IMR-90 (cell line): ENCODE measurements around the gene ST6GALNAC3. TPM values are rescaled to one million over a fixed set of nuclear protein-coding genes. Genes with fewer than 3 reads are reported as not detected.

Source experiments
- ATAC-seq: fragments of 200-7000 bp; cut with Tn5 transposase; 2 replicates; pipeline ENCODE4 v1.9.1; 2020; ENCODE audit warnings: low read depth, mild to moderate bottlenecking, moderate library complexity
- BruUV-seq: library from RNA; stranded (reverse); fragments of 400-500 nt; replicated peaks from 2 replicates; lab custom pipeline; 2021; lab: Mats Ljungman, UMichigan
- CTCF ChIA-PET: fragments of 300-600 bp; formaldehyde crosslinking; extraction: SDS; loops from one replicate; lab custom pipeline; 2021; ENCODE audit warnings: antibody characterized with exemption; lab: Yijun Ruan, JAX
- POLR2A ChIA-PET: fragments of 300-600 bp; sonication (Branson Sonifier 250); formaldehyde crosslinking; loops from one replicate; lab custom pipeline; 2022; ENCODE audit warnings: antibody characterized with exemption; ENCODE audit not compliant: unreplicated experiment; lab: Charles Lee
- DNase-seq: peaks from one replicate; pipeline ENCODE4 v3.0.0; 2013
- H2AFZ ChIP-seq: replicated peaks from 2 replicates; pipeline ENCODE3; 2013; ENCODE audit warnings: low read length, mild to moderate bottlenecking; ENCODE audit not compliant: poor library complexity
- H2AK5ac ChIP-seq: 2 replicates; pipeline ENCODE4 v1.6.1; 2013; ENCODE audit warnings: low read depth, low read length, inconsistent platforms
- H2AK9ac ChIP-seq: replicated peaks from 2 replicates; pipeline ENCODE3; 2013; ENCODE audit warnings: mild to moderate bottlenecking, low read depth, low read length, moderate library complexity; ENCODE audit not compliant: poor library complexity
- H2BK120ac ChIP-seq: 2 replicates; pipeline ENCODE4 v1.6.1; 2013; ENCODE audit warnings: low read depth, low read length, inconsistent platforms
- H2BK15ac ChIP-seq: 3 replicates; pipeline ENCODE4 v1.6.1; 2013; ENCODE audit warnings: low read depth, low read length, inconsistent platforms
- H2BK20ac ChIP-seq: 2 replicates; pipeline ENCODE4 v1.6.1; 2013; ENCODE audit warnings: low read depth, mild to moderate bottlenecking, inconsistent platforms, low read length, moderate library complexity
- H2BK5ac ChIP-seq: 2 replicates; pipeline ENCODE4 v1.6.1; 2013; ENCODE audit warnings: mild to moderate bottlenecking, low read depth, low read length, inconsistent platforms; ENCODE audit not compliant: poor library complexity, severe bottlenecking
- H3K14ac ChIP-seq: replicated peaks from 2 replicates; pipeline ENCODE4 v1.6.1; 2013; ENCODE audit warnings: low read depth, low read length, inconsistent platforms
- H3K18ac ChIP-seq: 2 replicates; pipeline ENCODE4 v1.6.1; 2013; ENCODE audit warnings: low read depth, low read length, control low read depth
- H3K23ac ChIP-seq: 2 replicates; pipeline ENCODE4 v1.6.1; 2013; ENCODE audit warnings: low read depth, low read length, inconsistent platforms
- H3K27ac ChIP-seq: 2 replicates; pipeline ENCODE4 v1.5.1; 2013; ENCODE audit warnings: mild to moderate bottlenecking, control low read depth, low read length; ENCODE audit not compliant: insufficient read depth
- H3K27me3 ChIP-seq: 2 replicates; pipeline ENCODE4 v1.6.1; 2013; ENCODE audit warnings: low read length; ENCODE audit not compliant: control insufficient read depth, insufficient read depth
- H3K36me3 ChIP-seq: 2 replicates; pipeline ENCODE4 v1.6.1; 2013; ENCODE audit warnings: low read length, mixed read lengths; ENCODE audit not compliant: control insufficient read depth, insufficient read depth
- H3K4ac ChIP-seq: 2 replicates; pipeline ENCODE4 v1.6.1; 2013; ENCODE audit warnings: low read depth, low read length, inconsistent platforms
- H3K4me1 ChIP-seq: 2 replicates; pipeline ENCODE4 v1.6.1; 2013; ENCODE audit warnings: low read length, mixed read lengths; ENCODE audit not compliant: control insufficient read depth, insufficient read depth
- H3K4me2 ChIP-seq: 2 replicates; pipeline ENCODE4 v1.6.1; 2013; ENCODE audit warnings: low read depth, mild to moderate bottlenecking, control low read depth, low read length, moderate library complexity
- H3K4me3 ChIP-seq: 2 replicates; pipeline ENCODE4 v1.5.1; 2013; ENCODE audit warnings: low read depth, mild to moderate bottlenecking, control low read depth, low read length, moderate library complexity; ENCODE audit not compliant: insufficient read depth
- H3K56ac ChIP-seq: 2 replicates; pipeline ENCODE4 v1.6.1; 2013; ENCODE audit warnings: low read length, inconsistent platforms; ENCODE audit not compliant: insufficient read depth; ENCODE audit errors: extremely low read depth
- H3K79me1 ChIP-seq, 2 experiments: 2 replicates each; pipeline ENCODE4 v1.6.1; 2013; ENCODE audit warnings: low read length in 2 of 2, inconsistent platforms in 1 of 2, low read depth in 1 of 2
- H3K9ac ChIP-seq: 2 replicates; pipeline ENCODE4 v1.6.1; 2013; ENCODE audit warnings: low read depth, low read length, control low read depth
- H3K9me1 ChIP-seq: 2 replicates; pipeline ENCODE4 v1.6.1; 2013; ENCODE audit warnings: low read length, inconsistent platforms; ENCODE audit not compliant: insufficient read depth
- H3K9me3 ChIP-seq: 2 replicates; pipeline ENCODE4 v1.6.1; 2013; ENCODE audit warnings: low read length; ENCODE audit not compliant: control insufficient read depth, insufficient read depth
- H4K20me1 ChIP-seq: 2 replicates; pipeline ENCODE4 v1.6.1; 2013; ENCODE audit warnings: low read length, inconsistent platforms; ENCODE audit not compliant: insufficient read depth
- H4K5ac ChIP-seq: 2 replicates; pipeline ENCODE4 v1.6.1; 2013; ENCODE audit warnings: mild to moderate bottlenecking, low read depth, low read length, control low read depth
- H4K8ac ChIP-seq, 2 experiments: 2 replicates each; pipeline ENCODE4 v1.6.1; 2013; ENCODE audit warnings: low read depth in 2 of 2, low read length in 2 of 2, control low read depth in 1 of 2, inconsistent platforms in 1 of 2
- H4K91ac ChIP-seq: 2 replicates; pipeline ENCODE4 v1.6.1; 2013; ENCODE audit warnings: low read depth, low read length, inconsistent platforms; ENCODE audit not compliant: insufficient read depth
- BHLHE40 ChIP-seq: fragments of 150-350 bp; IDR thresholded peaks from 2 replicates; pipeline ENCODE4 v1.6.1; 2016; ENCODE audit warnings: mild to moderate bottlenecking, low read depth, low read length
- CEBPB ChIP-seq: IDR thresholded peaks from 2 replicates; pipeline ENCODE4 v1.6.1; 2012; ENCODE audit warnings: low read depth, low read length, improper control_type of control experiment
- CTCF ChIP-seq: conservative IDR thresholded peaks from 2 replicates; pipeline ENCODE4 v1.5.1; 2012; ENCODE audit warnings: mild to moderate bottlenecking, low read depth, low read length, improper control_type of control experiment
- ELK1 ChIP-seq: fragments of 150-350 bp; IDR thresholded peaks from 2 replicates; pipeline ENCODE4 v1.6.1; 2016; ENCODE audit warnings: low read depth, mild to moderate bottlenecking, low read length, moderate library complexity, borderline replicate concordance
- FOS ChIP-seq: fragments of 150-350 bp; IDR thresholded peaks from 2 replicates; pipeline ENCODE4 v1.6.1; 2016; ENCODE audit warnings: low read depth, low read length
- MAFK ChIP-seq: IDR thresholded peaks from 2 replicates; pipeline ENCODE4 v1.6.1; 2012; ENCODE audit warnings: low read depth, low read length, improper control_type of control experiment
- MAZ ChIP-seq: IDR thresholded peaks from 2 replicates; pipeline ENCODE4 v1.6.1; 2012; ENCODE audit warnings: low read depth, mild to moderate bottlenecking, low read length, improper control_type of control experiment, moderate library complexity, borderline replicate concordance
- MXI1 ChIP-seq: IDR thresholded peaks from 2 replicates; pipeline ENCODE4 v1.6.1; 2012; ENCODE audit warnings: low read depth, mild to moderate bottlenecking, low read length, moderate library complexity, borderline replicate concordance
- POLR2A ChIP-seq: IDR thresholded peaks from 2 replicates; pipeline ENCODE4 v1.6.1; 2012; ENCODE audit warnings: mild to moderate bottlenecking, low read depth, low read length
- RCOR1 ChIP-seq: IDR thresholded peaks from 2 replicates; pipeline ENCODE4 v1.6.1; 2012; ENCODE audit warnings: mild to moderate bottlenecking, low read length, improper control_type of control experiment; ENCODE audit not compliant: insufficient replicate concordance
- SMC3 ChIP-seq: fragments of 150-350 bp; IDR thresholded peaks from 2 replicates; pipeline ENCODE4 v1.6.1; 2016; ENCODE audit warnings: low read depth, mild to moderate bottlenecking, antibody characterized with exemption, low read length, moderate library complexity
- USF2 ChIP-seq: fragments of 150-350 bp; IDR thresholded peaks from 2 replicates; pipeline ENCODE4 v1.6.1; 2017; ENCODE audit warnings: mild to moderate bottlenecking, antibody characterized with exemption, low read length, low read depth
- WGBS, 2 experiments: methylation state at CpG; one replicate each; pipeline versions ENCODE4 v1.1.5 to v1.1.7; 2013; ENCODE audit warnings: missing lambda C conversion rate in 2 of 2; ENCODE audit not compliant: insufficient read length in 1 of 2; ENCODE audit errors: extremely low coverage in 2 of 2; 5-methylcytosine and 5-hydroxymethylcytosine counted together
- dilution Hi-C: fragments of 300-500 bp; cut with HindIII; formaldehyde crosslinking; loops from one replicate; pipeline ENCODE4 v1.14.3; 2018; ENCODE audit warnings: low sequenced_read_pairs; ENCODE audit not compliant: unreplicated experiment
- in situ Hi-C: fragments of 300-500 bp; cut with MboI; formaldehyde crosslinking; loops from 3 replicates; pipeline ENCODE4 v1.14.3; 2019; ENCODE audit warnings: low sequenced_read_pairs, inconsistent platforms, mixed read lengths
- intact Hi-C: fragments of 100-400 bp; cut with micrococcal nuclease; formaldehyde crosslinking; loops from 2 replicates; pipeline ENCODE4 v1.10.0; 2022
- polyA plus RNA-seq, 3 experiments: library from polyadenylated mRNA; depleted of rRNA; stranded (reverse); fragments of >200 nt; gene quantifications; 2 replicates each; pipeline ENCODE4 v1.2.3, GENCODE V29; 2012; ENCODE audit warnings: low replicate concordance in 1 of 3
- total RNA-seq: library from RNA; depleted of rRNA; stranded (reverse); fragments of >200 nt; gene quantifications from 2 replicates; pipeline ENCODE4 v1.2.3, GENCODE V29; 2012

ST6GALNAC3 gene
- total and polyA plus RNA-seq, 2 of the 4 experiments (the other 2 are of a cell fraction), result 0.65 to 1.3 TPM

GRCh38 chr1:76583875-76584477 is 509.4 kb downstream of the ST6GALNAC3 start:
- Histone ChIP-seq H3K18ac (no peak overlapping the region), H3K4me2 (no peak overlapping the region), H4K20me1 (no peaks in the 10 kb centered on the region), H4K91ac (no peak overlapping the region), H2AFZ (no peak overlapping the region), H3K56ac (no peak overlapping the region), H3K14ac (no peak overlapping the region), H2AK5ac (no peak overlapping the region), H3K79me1 (no peaks in the 10 kb centered on the region), H2AK9ac (no peak overlapping the region), H3K4me3 (no peak overlapping the region), H3K9me3 (no peaks in the 10 kb centered on the region), H3K27me3 (no peaks in the 10 kb centered on the region), H3K36me3 (no peaks in the 10 kb centered on the region), H2BK15ac (no peak overlapping the region), H3K9me1 (peaks cover 3% of the 10 kb centered on the region; the same call in 1 of the 2 replicates), H2BK120ac (no peak overlapping the region), H4K5ac (no peak overlapping the region), H4K8ac (no peak overlapping the region), H3K9ac (no peak overlapping the region), H2BK20ac (no peak overlapping the region), H3K27ac (no peak overlapping the region), H2BK5ac (no peak overlapping the region), H3K4me1 (no peaks in the 10 kb centered on the region), H3K4ac (no peak overlapping the region), H3K23ac (no peak overlapping the region)
- DNase-seq (no peak), ATAC-seq (no peak)
- in situ Hi-C loops, result no loop called here
- ChIA-PET POLR2A (no interaction called here), CTCF (no interaction called here)
- WGBS, 2 experiments, result 83% methylated on average over 1 of the region's 1 CpG; no CpG with 5 or more reads in 1 of the 2 experiments
- no TSS peak for BruUV-seq
- dilution Hi-C loops, result no loop called here
- TF ChIP-seq MXI1, result no peak
- no peak for TF ChIP-seq BHLHE40
- TF ChIP-seq FOS, result no peak
- no peak for TF ChIP-seq CTCF
- TF ChIP-seq MAFK, result no peak
- no peak for TF ChIP-seq USF2
- TF ChIP-seq SMC3, result no peak
- TF ChIP-seq POLR2A, result no peak
- TF ChIP-seq MAZ, result no peak
- no peak for TF ChIP-seq CEBPB
- no peak for TF ChIP-seq ELK1
- no peak for TF ChIP-seq RCOR1
- intact Hi-C loops, result no loop called here
